Measurements from ENCODE around the gene MAP2K5.
A peak's percentile ranks its signal among the peaks of the same experiment; 100 is the strongest.

Gene MAP2K5

DNA sequence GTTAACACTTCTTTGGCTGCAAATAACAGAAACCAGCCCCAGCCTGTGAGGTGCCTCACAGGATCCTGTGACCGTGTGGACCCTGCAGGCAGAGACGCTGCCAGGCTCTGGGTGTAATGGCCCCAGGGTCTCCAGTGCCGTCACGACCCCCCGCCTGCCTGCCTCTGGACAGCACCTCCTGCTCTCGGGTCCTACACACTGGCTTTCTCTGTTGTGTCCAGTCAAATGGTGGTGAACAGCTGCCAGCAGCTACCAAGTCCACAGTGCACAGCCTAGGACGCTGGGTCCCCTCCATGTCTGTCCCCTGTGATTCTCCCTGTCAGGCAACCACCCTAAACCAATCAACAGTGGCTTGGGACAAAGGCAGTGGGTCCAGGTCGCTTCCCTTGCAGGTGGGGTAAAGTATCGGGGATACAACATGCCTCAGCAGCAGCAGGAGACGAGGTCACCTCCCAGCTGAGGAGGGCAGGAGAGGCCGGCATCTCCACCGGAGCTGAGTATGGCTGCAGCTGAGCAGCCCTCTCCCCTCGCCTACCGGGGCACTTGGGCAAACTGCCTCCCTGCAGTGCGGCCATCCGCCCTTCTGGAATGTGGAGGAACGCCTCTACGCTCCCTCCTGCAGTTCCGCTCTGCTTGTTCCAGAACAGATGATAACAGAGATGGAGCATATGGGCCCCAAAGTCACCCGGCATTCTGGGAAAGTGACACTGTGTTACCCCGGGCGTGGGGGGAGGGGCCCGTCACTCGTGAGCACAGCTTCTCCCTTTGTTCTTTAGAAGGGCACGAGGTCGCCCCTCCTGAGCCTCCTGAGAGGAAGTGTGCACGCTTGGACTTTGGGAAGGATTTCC is 261.7 kb downstream of the MAP2K5 start (continued):
- TF ChIP-seq ZNF202 (tag by site-specific recombination; IDR thresholded peaks at IDR 0.05; ENCODE audit: borderline replicate concordance) (no peak), ZFP69B (tag by site-specific recombination; IDR thresholded peaks at IDR 0.05) (no peak), OSR2 (tag by site-specific recombination; IDR thresholded peaks at IDR 0.05) (no peak), YY2 (tag by site-specific recombination; IDR thresholded peaks at IDR 0.05) (no peak)
- TF ChIP-seq, protein P1, sequence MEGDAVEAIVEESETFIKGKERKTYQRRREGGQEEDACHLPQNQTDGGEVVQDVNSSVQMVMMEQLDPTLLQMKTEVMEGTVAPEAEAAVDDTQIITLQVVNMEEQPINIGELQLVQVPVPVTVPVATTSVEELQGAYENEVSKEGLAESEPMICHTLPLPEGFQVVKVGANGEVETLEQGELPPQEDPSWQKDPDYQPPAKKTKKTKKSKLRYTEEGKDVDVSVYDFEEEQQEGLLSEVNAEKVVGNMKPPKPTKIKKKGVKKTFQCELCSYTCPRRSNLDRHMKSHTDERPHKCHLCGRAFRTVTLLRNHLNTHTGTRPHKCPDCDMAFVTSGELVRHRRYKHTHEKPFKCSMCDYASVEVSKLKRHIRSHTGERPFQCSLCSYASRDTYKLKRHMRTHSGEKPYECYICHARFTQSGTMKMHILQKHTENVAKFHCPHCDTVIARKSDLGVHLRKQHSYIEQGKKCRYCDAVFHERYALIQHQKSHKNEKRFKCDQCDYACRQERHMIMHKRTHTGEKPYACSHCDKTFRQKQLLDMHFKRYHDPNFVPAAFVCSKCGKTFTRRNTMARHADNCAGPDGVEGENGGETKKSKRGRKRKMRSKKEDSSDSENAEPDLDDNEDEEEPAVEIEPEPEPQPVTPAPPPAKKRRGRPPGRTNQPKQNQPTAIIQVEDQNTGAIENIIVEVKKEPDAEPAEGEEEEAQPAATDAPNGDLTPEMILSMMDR (tag by site-specific recombination; IDR thresholded peaks at IDR 0.05) = no peak

DNA sequence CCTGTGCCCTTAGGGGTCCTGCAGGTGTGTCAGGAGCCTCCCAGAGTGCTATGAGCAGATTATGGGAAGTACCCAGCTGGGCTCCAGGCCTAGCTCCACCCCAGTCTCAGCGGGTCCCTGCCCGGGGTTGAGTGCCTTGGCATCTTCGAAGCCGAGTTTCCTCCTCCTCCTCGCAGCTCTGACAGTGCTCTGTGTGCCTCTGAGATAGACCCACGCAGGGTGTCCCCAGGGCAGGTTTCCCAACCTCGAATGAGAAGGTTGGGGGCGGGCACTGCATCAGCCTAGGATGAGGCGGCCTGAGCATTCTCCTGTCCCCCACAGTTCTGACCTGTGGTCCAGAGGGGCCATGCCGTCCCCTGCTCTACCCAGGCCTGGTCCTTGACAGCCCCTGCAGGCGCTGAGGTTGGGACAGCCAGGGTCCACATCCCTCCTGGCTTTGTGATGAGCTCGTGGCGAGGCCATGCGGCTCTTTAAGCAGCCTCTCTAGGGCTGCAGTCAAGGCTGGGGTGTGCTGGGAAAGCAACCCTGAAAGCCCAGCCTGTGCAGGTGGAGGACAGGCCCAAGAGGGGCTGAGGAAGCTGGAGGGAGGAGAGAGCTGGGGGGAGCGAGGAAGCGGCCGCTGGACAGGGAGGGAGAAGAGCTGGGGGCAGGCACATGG is 262.6 kb downstream of the MAP2K5 start:
- no peaks in the 10 kb centered on the region for H3K36me3 ChIP-seq (ENCODE audit: control insufficient read depth in 2 of 2, insufficient read depth in 1 of 2, low read length in 2 of 2)
- H3K4me3 ChIP-seq (ENCODE audit: low read depth, low read length) = no peak overlapping the region
- H3K9me3 ChIP-seq (ENCODE audit: control insufficient read depth, insufficient read depth, low read depth, low read length) = no peaks in the 10 kb centered on the region
- H3K4me1 ChIP-seq (ENCODE audit: control insufficient read depth, insufficient read depth, low read length) = no peaks in the 10 kb centered on the region
- POLR2A ChIA-PET = interaction anchor here (1.1 kb wide), 1 partner anchor 263 kb away, joined by 3 read pairs; the partner anchor contains the start of gene MAP2K5
- H3K27ac ChIP-seq (ENCODE audit: extremely low read depth, low read depth, low read length) = no peak overlapping the region
- CTCF ChIA-PET = interaction anchor here (0.5 kb wide), 1 partner anchor 893 kb away, joined by 4 read pairs; no protein-coding TSS in a partner anchor
- TF ChIP-seq YY2 (tag by site-specific recombination; IDR thresholded peaks at IDR 0.05) = no peak
- peak; percentile 84 for TF ChIP-seq ZIC2 (tag by site-specific recombination; IDR thresholded peaks at IDR 0.05)

DNA sequence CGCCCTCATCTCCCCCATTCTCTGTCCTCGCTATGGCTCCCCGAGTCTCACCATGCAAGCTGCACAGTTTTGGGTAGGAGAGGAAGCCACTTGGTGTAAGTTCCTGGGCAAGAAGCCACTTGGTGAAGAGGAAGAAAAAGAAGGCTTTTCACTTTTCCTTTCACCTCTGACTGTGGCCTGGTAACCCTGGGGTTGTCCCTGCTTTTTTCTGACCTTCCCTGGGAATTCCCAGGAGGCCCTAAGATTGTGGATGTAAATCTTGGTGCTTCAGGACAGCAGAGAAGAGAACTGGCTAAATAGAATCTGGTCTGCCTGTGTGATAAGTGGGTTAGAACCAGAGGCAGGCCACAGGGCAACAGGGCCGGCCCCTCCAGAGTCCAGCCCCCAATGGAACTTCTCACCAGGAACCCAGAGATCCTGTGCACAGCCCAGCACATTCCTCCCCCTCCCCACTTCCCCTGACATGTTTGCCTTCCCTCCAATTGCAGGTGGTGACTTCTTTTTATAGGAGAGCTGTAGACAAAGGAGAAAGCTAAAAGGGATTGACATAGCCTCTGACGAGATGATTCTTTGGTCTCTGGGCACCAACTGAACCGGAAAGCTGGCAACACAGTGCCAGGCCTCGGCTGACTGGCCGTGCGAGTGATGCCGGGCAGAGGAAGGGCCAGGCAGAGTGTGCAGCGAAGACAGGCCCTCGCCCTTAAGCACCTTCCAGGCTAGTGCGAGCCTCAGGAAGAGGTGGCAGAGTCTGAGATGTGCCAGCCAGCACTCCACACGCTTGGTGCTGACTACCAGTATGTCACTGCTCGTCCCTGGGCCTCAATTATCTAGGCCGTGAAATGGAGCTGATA is 263.4 kb downstream of the MAP2K5 start:
- CTCF ChIA-PET = no interaction called here
- Histone ChIP-seq H3K4me3 (ENCODE audit: low read depth, low read length) (no peak overlapping the region), H3K9me3 (ENCODE audit: control insufficient read depth, insufficient read depth, low read depth, low read length) (no peaks in the 10 kb centered on the region), H3K4me1 (ENCODE audit: control insufficient read depth, insufficient read depth, low read length) (no peaks in the 10 kb centered on the region), H3K27ac (ENCODE audit: extremely low read depth, low read depth, low read length) (no peak overlapping the region), H3K36me3 (ENCODE audit: control insufficient read depth in 2 of 2, insufficient read depth in 1 of 2, low read length in 2 of 2) (no peaks in the 10 kb centered on the region)
- POLR2A ChIA-PET = interaction anchor here (1.1 kb wide), 1 partner anchor 264 kb away, joined by 3 read pairs; the partner anchor contains the start of gene MAP2K5
- TF ChIP-seq, protein P2, sequence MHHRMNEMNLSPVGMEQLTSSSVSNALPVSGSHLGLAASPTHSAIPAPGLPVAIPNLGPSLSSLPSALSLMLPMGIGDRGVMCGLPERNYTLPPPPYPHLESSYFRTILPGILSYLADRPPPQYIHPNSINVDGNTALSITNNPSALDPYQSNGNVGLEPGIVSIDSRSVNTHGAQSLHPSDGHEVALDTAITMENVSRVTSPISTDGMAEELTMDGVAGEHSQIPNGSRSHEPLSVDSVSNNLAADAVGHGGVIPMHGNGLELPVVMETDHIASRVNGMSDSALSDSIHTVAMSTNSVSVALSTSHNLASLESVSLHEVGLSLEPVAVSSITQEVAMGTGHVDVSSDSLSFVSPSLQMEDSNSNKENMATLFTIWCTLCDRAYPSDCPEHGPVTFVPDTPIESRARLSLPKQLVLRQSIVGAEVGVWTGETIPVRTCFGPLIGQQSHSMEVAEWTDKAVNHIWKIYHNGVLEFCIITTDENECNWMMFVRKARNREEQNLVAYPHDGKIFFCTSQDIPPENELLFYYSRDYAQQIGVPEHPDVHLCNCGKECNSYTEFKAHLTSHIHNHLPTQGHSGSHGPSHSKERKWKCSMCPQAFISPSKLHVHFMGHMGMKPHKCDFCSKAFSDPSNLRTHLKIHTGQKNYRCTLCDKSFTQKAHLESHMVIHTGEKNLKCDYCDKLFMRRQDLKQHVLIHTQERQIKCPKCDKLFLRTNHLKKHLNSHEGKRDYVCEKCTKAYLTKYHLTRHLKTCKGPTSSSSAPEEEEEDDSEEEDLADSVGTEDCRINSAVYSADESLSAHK (tag by site-specific recombination; IDR thresholded peaks at IDR 0.05) = no peak
- no peak for TF ChIP-seq ZNF621 (tag by site-specific recombination; IDR thresholded peaks at IDR 0.05)
- TF ChIP-seq, protein P3, sequence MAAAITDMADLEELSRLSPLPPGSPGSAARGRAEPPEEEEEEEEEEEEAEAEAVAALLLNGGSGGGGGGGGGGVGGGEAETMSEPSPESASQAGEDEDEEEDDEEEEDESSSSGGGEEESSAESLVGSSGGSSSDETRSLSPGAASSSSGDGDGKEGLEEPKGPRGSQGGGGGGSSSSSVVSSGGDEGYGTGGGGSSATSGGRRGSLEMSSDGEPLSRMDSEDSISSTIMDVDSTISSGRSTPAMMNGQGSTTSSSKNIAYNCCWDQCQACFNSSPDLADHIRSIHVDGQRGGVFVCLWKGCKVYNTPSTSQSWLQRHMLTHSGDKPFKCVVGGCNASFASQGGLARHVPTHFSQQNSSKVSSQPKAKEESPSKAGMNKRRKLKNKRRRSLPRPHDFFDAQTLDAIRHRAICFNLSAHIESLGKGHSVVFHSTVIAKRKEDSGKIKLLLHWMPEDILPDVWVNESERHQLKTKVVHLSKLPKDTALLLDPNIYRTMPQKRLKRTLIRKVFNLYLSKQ (tag by site-specific recombination; IDR thresholded peaks at IDR 0.05; ENCODE audit: borderline replicate concordance) = no peak
- no peak for TF ChIP-seq ZNF223 (tag by site-specific recombination; IDR thresholded peaks at IDR 0.05)
- no peak for TF ChIP-seq SCRT1 (tag by site-specific recombination; IDR thresholded peaks at IDR 0.05; ENCODE audit: borderline replicate concordance)
- TF ChIP-seq, protein P4, sequence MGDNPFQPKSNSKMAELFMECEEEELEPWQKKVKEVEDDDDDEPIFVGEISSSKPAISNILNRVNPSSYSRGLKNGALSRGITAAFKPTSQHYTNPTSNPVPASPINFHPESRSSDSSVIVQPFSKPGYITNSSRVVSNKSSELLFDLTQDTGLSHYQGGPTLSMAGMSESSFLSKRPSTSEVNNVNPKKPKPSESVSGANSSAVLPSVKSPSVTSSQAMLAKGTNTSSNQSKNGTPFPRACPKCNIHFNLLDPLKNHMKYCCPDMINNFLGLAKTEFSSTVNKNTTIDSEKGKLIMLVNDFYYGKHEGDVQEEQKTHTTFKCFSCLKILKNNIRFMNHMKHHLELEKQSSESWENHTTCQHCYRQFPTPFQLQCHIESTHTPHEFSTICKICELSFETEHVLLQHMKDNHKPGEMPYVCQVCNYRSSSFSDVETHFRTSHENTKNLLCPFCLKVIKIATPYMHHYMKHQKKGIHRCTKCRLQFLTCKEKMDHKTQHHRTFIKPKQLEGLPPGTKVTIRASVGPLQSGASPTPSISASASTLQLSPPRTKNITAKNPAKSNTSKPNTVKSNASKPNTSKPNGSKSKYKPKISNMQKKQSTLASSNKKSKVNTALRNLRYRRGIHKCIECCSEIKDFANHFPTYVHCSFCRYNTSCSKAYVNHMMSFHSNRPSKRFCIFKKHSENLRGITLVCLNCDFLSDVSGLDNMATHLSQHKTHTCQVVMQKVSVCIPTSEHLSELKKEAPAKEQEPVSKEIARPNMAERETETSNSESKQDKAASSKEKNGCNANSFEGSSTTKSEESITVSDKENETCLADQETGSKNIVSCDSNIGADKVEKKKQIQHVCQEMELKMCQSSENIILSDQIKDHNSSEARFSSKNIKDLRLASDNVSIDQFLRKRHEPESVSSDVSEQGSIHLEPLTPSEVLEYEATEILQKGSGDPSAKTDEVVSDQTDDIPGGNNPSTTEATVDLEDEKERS (tag by site-specific recombination; IDR thresholded peaks at IDR 0.05) = no peak
- TF ChIP-seq ZNF433 (tag by site-specific recombination; IDR thresholded peaks at IDR 0.05; ENCODE audit: low read depth) = no peak
- no peak for TF ChIP-seq EGR2 (tag by site-specific recombination; IDR thresholded peaks at IDR 0.05; ENCODE audit: low read depth)
- no peak for TF ChIP-seq ZNF248 (tag by site-specific recombination; IDR thresholded peaks at IDR 0.05)
- TF ChIP-seq, protein P5, sequence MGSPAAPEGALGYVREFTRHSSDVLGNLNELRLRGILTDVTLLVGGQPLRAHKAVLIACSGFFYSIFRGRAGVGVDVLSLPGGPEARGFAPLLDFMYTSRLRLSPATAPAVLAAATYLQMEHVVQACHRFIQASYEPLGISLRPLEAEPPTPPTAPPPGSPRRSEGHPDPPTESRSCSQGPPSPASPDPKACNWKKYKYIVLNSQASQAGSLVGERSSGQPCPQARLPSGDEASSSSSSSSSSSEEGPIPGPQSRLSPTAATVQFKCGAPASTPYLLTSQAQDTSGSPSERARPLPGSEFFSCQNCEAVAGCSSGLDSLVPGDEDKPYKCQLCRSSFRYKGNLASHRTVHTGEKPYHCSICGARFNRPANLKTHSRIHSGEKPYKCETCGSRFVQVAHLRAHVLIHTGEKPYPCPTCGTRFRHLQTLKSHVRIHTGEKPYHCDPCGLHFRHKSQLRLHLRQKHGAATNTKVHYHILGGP (tag by site-specific recombination; IDR thresholded peaks at IDR 0.05) = no peak
- no peak for TF ChIP-seq ZNF473 (tag by site-specific recombination; IDR thresholded peaks at IDR 0.05)
- no peak for TF ChIP-seq ZNF660 (tag by site-specific recombination; IDR thresholded peaks at IDR 0.05)
- TF ChIP-seq ZFP69B (tag by site-specific recombination; IDR thresholded peaks at IDR 0.05) = no peak
